ENCODE results near the gene RGS12.
"Not testable (repeated sequence)": the region's sequence is repeated elsewhere in the genome, so short reads cannot be mapped to it uniquely, and the experiment has no call there.

The RGS12 gene

GRCh38 chr4:3297066-3297859 lies 4.4 kb downstream of the RGS12 start:
- DNase-seq = no peak

GRCh38 chr4:3299122-3299975 lies 6.5 kb downstream of the RGS12 start:
- no peak for DNase-seq

- no peak for DNase-seq
Observed at GRCh38 chr4:3299976-3300671, 7.3 kb downstream of the RGS12 start.

GRCh38 chr4:3300882-3301281 lies 8.1 kb downstream of the RGS12 start:
- not testable (repeated sequence) for DNase-seq

- DNase-seq = no peak
Observed at GRCh38 chr4:3301450-3302172, 8.8 kb downstream of the RGS12 start.

GRCh38 chr4:3302173-3302785 lies 9.5 kb downstream of the RGS12 start:
- no peak for DNase-seq

- DNase-seq = no peak
Observed at GRCh38 chr4:3302786-3303564, 10.2 kb downstream of the RGS12 start.

- DNase-seq = no peak
Observed at GRCh38 chr4:3303565-3303824, 10.7 kb downstream of the RGS12 start.

- DNase-seq = no peak
Observed at GRCh38 chr4:3303923-3304710, 11.3 kb downstream of the RGS12 start.

- DNase-seq = no peak
Observed at GRCh38 chr4:3304831-3305609, 12.2 kb downstream of the RGS12 start.

GRCh38 chr4:3305610-3306371 lies 13.0 kb downstream of the RGS12 start:
- no peak for DNase-seq

GRCh38 chr4:3306450-3306849 lies 13.6 kb downstream of the RGS12 start:
- DNase-seq = no peak

GRCh38 chr4:3307060-3307459 lies 14.2 kb downstream of the RGS12 start:
- no peak for DNase-seq

GRCh38 chr4:3307486-3307885 lies 14.7 kb downstream of the RGS12 start:
- no peak for DNase-seq

- DNase-seq = no peak
Observed at GRCh38 chr4:3307891-3308575, 15.2 kb downstream of the RGS12 start.

GRCh38 chr4:3308691-3309090 lies 15.9 kb downstream of the RGS12 start:
- no peak for DNase-seq

GRCh38 chr4:3310301-3311094 lies 17.7 kb downstream of the RGS12 start:
- DNase-seq = no peak

- no peak for DNase-seq
Observed at GRCh38 chr4:3311095-3311372, 18.2 kb downstream of the RGS12 start.

Data from NCI-H2081 treated with DMSO at 0.1 percent for 48 hours (cell line).